Measurements from ENCODE around the gene SLC35B1.

GRCh38 chr17:49748791-49749190 is 41.0 kb upstream of the SLC35B1 start:
- TF ChIP-seq CTCF (conservative IDR thresholded peaks at IDR 0.05; ENCODE audit: low read length) (no peak), EZH2phosphoT487 (IDR thresholded peaks at IDR 0.05; ENCODE audit: borderline replicate concordance, low read depth, low read length) (no peak)

Measured in OCI-LY7 (cell line).